Endodermal cell (in vitro differentiated cells): ENCODE data around the gene C2orf68. TPM values are rescaled to one million over a fixed set of nuclear protein-coding genes. Genes with fewer than 3 reads are reported as not detected.

Source experiments
- DNase-seq: peaks from one replicate; pipeline ENCODE4 v3.0.0-alpha.2; 2017
- H3K27ac ChIP-seq: 2 replicates; pipeline ENCODE4 v1.5.1; 2013; ENCODE audit warnings: mild to moderate bottlenecking, low read depth, low read length, moderate library complexity
- H3K27me3 ChIP-seq: 2 replicates; pipeline ENCODE4 v1.6.1; 2013; ENCODE audit warnings: mild to moderate bottlenecking, low read length, moderate library complexity; ENCODE audit not compliant: insufficient read depth, control insufficient read depth, poor library complexity, severe bottlenecking
- H3K36me3 ChIP-seq: 2 replicates; pipeline ENCODE4 v1.7.0; 2013; ENCODE audit warnings: mild to moderate bottlenecking, low read length, moderate library complexity; ENCODE audit not compliant: control insufficient read depth, insufficient read depth
- H3K4me1 ChIP-seq: one replicate; pipeline ENCODE4 v1.7.0; 2013; ENCODE audit warnings: low read length; ENCODE audit not compliant: control insufficient read depth, insufficient read depth
- H3K4me3 ChIP-seq: 2 replicates; pipeline ENCODE4 v1.5.1; 2013; ENCODE audit warnings: mild to moderate bottlenecking, low read length, moderate library complexity
- H3K9ac ChIP-seq: 2 replicates; pipeline ENCODE4 v1.6.1; 2013; ENCODE audit warnings: mild to moderate bottlenecking, low read length, moderate library complexity; ENCODE audit not compliant: poor library complexity, severe bottlenecking; ENCODE audit errors: extremely low read depth
- H3K9me3 ChIP-seq: 2 replicates; pipeline ENCODE4 v1.6.1; 2013; ENCODE audit warnings: mild to moderate bottlenecking, low read length, moderate library complexity; ENCODE audit not compliant: control insufficient read depth
- H3K27ac Mint-ChIP-seq: 2 replicates; pipeline ENCODE4 v1.8.0; 2020; ENCODE audit warnings: mixed read lengths
- H3K27me3 Mint-ChIP-seq: 2 replicates; pipeline ENCODE4 v1.8.0; 2021; ENCODE audit warnings: mild to moderate bottlenecking, mixed read lengths; ENCODE audit not compliant: insufficient read depth
- H3K36me3 Mint-ChIP-seq: 2 replicates; pipeline ENCODE4 v1.8.0; 2020; ENCODE audit warnings: low read depth, mixed read lengths
- H3K4me1 Mint-ChIP-seq: 2 replicates; pipeline ENCODE4 v1.8.0; 2020; ENCODE audit warnings: mixed read lengths
- H3K4me3 Mint-ChIP-seq: 2 replicates; pipeline ENCODE4 v1.8.0; 2020; ENCODE audit warnings: mild to moderate bottlenecking, moderate library complexity, mixed read lengths
- H3K9me3 Mint-ChIP-seq: 2 replicates; pipeline ENCODE4 v1.8.0; 2020; ENCODE audit warnings: mild to moderate bottlenecking, mixed read lengths
- WGBS, 2 experiments: methylation state at CpG; one replicate each; pipeline versions ENCODE4 v1.1.5 to v1.1.7; 2013; ENCODE audit warnings: missing lambda C conversion rate in 2 of 2, mixed read lengths in 1 of 2; ENCODE audit not compliant: insufficient coverage in 1 of 2, insufficient read length in 1 of 2; 5-methylcytosine and 5-hydroxymethylcytosine counted together
- total RNA-seq, 2 donors: library from RNA; stranded (reverse); fragmentation: NEBNext Ultra II Directional in 1 of 2; extraction: Animal tissue kit (Norgen Biotek cat#: 25700) in 1 of 2; gene quantifications; 2 replicates in 1 of 2; 3 replicates in 1 of 2; pipeline ENCODE4 v1.2.1, GENCODE V29; 2021
- TF ChIP-seq, protein P1 (sequence below): fragments of 200-600 bp; sonication (generic); conservative IDR thresholded peaks from 2 replicates; pipeline ENCODE4 v1.5.0; 2021; ENCODE audit warnings: antibody characterized with exemption, mild to moderate bottlenecking

C2orf68 gene
- total RNA-seq, 2 donors from 2014 or later, result 63.2 to 66.5 TPM

DNA sequence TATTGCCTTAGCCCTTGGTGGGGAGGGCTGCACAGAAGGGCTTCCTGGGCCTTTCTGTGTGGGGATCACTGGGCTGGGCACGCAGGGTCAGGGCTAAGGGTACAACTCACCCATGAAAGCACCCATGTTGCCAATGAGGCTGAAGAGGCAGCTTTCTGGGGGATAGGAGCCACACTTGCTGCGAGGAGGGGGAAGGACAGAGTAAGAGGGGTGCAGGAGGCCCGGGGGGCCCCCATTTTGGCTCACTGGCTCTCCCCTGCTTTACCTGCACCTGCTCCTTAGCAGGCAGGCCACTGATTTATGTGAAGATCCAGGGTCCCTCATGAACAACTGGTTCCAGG lies 11.7 kb downstream of the C2orf68 start:
- no peak overlapping the region for H3K4me3 Mint-ChIP-seq
- H3K27ac ChIP-seq, result no peak overlapping the region
- H3K9ac ChIP-seq, result no peak overlapping the region
- TF ChIP-seq, protein P1, sequence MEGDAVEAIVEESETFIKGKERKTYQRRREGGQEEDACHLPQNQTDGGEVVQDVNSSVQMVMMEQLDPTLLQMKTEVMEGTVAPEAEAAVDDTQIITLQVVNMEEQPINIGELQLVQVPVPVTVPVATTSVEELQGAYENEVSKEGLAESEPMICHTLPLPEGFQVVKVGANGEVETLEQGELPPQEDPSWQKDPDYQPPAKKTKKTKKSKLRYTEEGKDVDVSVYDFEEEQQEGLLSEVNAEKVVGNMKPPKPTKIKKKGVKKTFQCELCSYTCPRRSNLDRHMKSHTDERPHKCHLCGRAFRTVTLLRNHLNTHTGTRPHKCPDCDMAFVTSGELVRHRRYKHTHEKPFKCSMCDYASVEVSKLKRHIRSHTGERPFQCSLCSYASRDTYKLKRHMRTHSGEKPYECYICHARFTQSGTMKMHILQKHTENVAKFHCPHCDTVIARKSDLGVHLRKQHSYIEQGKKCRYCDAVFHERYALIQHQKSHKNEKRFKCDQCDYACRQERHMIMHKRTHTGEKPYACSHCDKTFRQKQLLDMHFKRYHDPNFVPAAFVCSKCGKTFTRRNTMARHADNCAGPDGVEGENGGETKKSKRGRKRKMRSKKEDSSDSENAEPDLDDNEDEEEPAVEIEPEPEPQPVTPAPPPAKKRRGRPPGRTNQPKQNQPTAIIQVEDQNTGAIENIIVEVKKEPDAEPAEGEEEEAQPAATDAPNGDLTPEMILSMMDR, result no peak
- peaks cover 34% of the 10 kb centered on the region for H3K36me3 ChIP-seq
- H3K4me1 ChIP-seq, result peaks cover 13% of the 10 kb centered on the region
- no peaks in the 10 kb centered on the region for H3K9me3 Mint-ChIP-seq
- no peak overlapping the region for H3K27ac Mint-ChIP-seq
- no peaks in the 10 kb centered on the region for H3K9me3 ChIP-seq
- no peak overlapping the region for H3K4me3 ChIP-seq
- H3K36me3 Mint-ChIP-seq, result peaks cover 26% of the 10 kb centered on the region
- H3K27me3 ChIP-seq, result no peaks in the 10 kb centered on the region
- peaks cover 21% of the 10 kb centered on the region for H3K4me1 Mint-ChIP-seq
- WGBS, 2 experiments, result 87 to 93% methylated on average over 3 of the region's 3 CpGs
- no peaks in the 10 kb centered on the region for H3K27me3 Mint-ChIP-seq
- no peak for DNase-seq

GRCh38 chr2:85599468-85600234 lies 12.2 kb downstream of the C2orf68 start:
- H3K4me1 Mint-ChIP-seq, result peaks cover 21% of the 10 kb centered on the region
- TF ChIP-seq, protein P1, result no peak
- peaks cover 26% of the 10 kb centered on the region for H3K36me3 Mint-ChIP-seq
- peak; percentile 41 for DNase-seq
- peaks cover 30% of the 10 kb centered on the region for H3K36me3 ChIP-seq
- H3K9me3 Mint-ChIP-seq, result no peaks in the 10 kb centered on the region
- H3K4me3 ChIP-seq, result no peak overlapping the region
- WGBS, 2 experiments, result 89 to 92% methylated on average over 15 to 17 of the region's 17 CpGs
- H3K4me3 Mint-ChIP-seq, result no peak overlapping the region
- H3K9ac ChIP-seq, result no peak overlapping the region
- no peaks in the 10 kb centered on the region for H3K27me3 ChIP-seq
- H3K27me3 Mint-ChIP-seq, result no peaks in the 10 kb centered on the region
- H3K4me1 ChIP-seq, result peaks cover 8% of the 10 kb centered on the region
- H3K27ac ChIP-seq, result no peak overlapping the region
- H3K9me3 ChIP-seq, result no peaks in the 10 kb centered on the region
- H3K27ac Mint-ChIP-seq, result no peak overlapping the region

DNA sequence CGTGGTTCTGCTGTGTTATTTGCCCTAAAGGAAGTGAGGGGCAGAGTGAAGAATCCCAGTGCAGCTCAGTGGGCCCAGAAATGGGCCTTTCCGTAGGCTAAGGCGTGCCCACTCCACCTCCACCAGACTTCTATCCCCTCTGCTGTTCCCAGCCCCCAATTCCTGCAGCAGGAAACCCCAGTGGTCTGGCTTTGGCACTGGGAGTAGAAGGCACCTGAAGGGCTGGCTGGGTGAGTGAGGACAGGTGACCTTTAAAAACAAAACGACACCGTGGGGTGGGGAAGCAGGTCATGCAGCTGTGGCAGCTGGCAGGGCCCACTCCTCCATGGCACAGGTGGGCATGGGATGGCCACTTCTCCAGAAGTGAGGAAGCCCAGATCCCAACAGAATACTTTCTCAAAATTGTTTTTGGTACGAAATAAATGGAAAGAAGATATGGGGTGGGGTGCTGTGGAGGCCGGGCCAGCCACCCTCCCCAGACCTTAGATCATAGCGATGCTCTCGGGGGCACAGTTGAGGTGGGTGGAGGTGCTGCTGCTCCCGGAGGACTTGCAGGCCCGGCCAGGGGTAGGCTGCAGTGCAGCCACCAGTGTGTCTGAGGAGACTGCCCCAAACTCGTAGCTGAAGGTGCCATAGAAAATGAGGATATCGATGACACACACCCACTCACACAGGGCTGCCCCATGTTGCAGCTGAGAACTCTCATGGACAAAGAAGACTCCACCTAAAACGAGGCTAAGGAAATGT lies 13.1 kb downstream of the C2orf68 start:
- Histone ChIP-seq H3K27me3 (no peaks in the 10 kb centered on the region), H3K4me3 (peak overlapping the region; percentile 56), H3K9me3 (no peaks in the 10 kb centered on the region), H3K9ac (no peak overlapping the region), H3K36me3 (peaks cover 30% of the 10 kb centered on the region), H3K4me1 (peaks cover 8% of the 10 kb centered on the region), H3K27ac (no peak overlapping the region)
- Mint-ChIP-seq H3K9me3 (no peaks in the 10 kb centered on the region), H3K27me3 (no peaks in the 10 kb centered on the region), H3K36me3 (peaks cover 26% of the 10 kb centered on the region), H3K4me1 (peaks cover 22% of the 10 kb centered on the region), H3K27ac (no peak overlapping the region), H3K4me3 (no peak overlapping the region)
- peak; percentile 36 for DNase-seq
- 91 to 94% methylated on average over 7 to 14 of the region's 14 CpGs for WGBS, 2 experiments
- TF ChIP-seq, protein P1, result no peak
